Measurements from ENCODE around the gene IL12RB1.

DNA sequence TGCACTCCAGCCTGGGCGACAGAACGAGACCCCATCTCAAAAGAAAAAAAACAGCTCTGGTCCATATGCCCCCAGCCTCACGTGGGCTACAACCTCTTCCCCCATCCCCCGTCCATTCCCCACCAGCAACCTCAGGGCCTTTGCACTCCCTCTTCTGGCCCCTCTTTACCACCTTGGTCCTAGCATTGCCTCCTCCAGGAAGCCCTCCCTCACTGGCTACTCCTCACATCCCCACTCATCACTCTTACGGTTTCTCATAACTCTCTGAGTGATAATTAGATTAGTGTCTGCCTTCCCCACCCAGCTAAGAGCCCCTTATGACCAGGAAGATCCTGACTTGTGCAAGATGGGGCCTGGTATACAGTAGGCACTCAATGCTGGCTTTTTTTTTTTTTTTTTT is 30.8 kb downstream of the IL12RB1 start:
- TF ChIP-seq, protein P1, sequence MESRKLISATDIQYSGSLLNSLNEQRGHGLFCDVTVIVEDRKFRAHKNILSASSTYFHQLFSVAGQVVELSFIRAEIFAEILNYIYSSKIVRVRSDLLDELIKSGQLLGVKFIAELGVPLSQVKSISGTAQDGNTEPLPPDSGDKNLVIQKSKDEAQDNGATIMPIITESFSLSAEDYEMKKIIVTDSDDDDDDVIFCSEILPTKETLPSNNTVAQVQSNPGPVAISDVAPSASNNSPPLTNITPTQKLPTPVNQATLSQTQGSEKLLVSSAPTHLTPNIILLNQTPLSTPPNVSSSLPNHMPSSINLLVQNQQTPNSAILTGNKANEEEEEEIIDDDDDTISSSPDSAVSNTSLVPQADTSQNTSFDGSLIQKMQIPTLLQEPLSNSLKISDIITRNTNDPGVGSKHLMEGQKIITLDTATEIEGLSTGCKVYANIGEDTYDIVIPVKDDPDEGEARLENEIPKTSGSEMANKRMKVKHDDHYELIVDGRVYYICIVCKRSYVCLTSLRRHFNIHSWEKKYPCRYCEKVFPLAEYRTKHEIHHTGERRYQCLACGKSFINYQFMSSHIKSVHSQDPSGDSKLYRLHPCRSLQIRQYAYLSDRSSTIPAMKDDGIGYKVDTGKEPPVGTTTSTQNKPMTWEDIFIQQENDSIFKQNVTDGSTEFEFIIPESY (IDR thresholded peaks at IDR 0.05): no peak
- TF ChIP-seq CREM (IDR thresholded peaks at IDR 0.05; ENCODE audit: low read depth) (no peak), MYC (IDR thresholded peaks at IDR 0.05; ENCODE audit: insufficient read depth, insufficient read length, insufficient replicate concordance, low read length, severe bottlenecking) (no peak), POLR2AphosphoS5 (IDR thresholded peaks at IDR 0.05; ENCODE audit: low read length) (no peak), HDAC2 (IDR thresholded peaks at IDR 0.05) (no peak), GATAD2B (conservative IDR thresholded peaks at IDR 0.05; ENCODE audit: low read depth) (no peak), CBFB (IDR thresholded peaks at IDR 0.05; ENCODE audit: low read depth) (no peak), IKZF2 (IDR thresholded peaks at IDR 0.05) (no peak), SUZ12 (IDR thresholded peaks at IDR 0.05; ENCODE audit: unreplicated experiment) (no peak), SMC3 (IDR thresholded peaks at IDR 0.05; ENCODE audit: borderline replicate concordance, low read length) (no peak), POLR2A (IDR thresholded peaks at IDR 0.05; ENCODE audit: low read depth, low read length) (no peak)
- TF ChIP-seq, protein P2, sequence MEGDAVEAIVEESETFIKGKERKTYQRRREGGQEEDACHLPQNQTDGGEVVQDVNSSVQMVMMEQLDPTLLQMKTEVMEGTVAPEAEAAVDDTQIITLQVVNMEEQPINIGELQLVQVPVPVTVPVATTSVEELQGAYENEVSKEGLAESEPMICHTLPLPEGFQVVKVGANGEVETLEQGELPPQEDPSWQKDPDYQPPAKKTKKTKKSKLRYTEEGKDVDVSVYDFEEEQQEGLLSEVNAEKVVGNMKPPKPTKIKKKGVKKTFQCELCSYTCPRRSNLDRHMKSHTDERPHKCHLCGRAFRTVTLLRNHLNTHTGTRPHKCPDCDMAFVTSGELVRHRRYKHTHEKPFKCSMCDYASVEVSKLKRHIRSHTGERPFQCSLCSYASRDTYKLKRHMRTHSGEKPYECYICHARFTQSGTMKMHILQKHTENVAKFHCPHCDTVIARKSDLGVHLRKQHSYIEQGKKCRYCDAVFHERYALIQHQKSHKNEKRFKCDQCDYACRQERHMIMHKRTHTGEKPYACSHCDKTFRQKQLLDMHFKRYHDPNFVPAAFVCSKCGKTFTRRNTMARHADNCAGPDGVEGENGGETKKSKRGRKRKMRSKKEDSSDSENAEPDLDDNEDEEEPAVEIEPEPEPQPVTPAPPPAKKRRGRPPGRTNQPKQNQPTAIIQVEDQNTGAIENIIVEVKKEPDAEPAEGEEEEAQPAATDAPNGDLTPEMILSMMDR (IDR thresholded peaks at IDR 0.05 in 2 of 3, conservative IDR thresholded peaks at IDR 0.05 in 1 of 3; ENCODE audit: control insufficient read depth in 2 of 3, extremely low read depth in 1 of 3, insufficient read depth in 1 of 3, low read depth in 3 of 3, low read length in 3 of 3): no peak
- TF ChIP-seq, protein P3, sequence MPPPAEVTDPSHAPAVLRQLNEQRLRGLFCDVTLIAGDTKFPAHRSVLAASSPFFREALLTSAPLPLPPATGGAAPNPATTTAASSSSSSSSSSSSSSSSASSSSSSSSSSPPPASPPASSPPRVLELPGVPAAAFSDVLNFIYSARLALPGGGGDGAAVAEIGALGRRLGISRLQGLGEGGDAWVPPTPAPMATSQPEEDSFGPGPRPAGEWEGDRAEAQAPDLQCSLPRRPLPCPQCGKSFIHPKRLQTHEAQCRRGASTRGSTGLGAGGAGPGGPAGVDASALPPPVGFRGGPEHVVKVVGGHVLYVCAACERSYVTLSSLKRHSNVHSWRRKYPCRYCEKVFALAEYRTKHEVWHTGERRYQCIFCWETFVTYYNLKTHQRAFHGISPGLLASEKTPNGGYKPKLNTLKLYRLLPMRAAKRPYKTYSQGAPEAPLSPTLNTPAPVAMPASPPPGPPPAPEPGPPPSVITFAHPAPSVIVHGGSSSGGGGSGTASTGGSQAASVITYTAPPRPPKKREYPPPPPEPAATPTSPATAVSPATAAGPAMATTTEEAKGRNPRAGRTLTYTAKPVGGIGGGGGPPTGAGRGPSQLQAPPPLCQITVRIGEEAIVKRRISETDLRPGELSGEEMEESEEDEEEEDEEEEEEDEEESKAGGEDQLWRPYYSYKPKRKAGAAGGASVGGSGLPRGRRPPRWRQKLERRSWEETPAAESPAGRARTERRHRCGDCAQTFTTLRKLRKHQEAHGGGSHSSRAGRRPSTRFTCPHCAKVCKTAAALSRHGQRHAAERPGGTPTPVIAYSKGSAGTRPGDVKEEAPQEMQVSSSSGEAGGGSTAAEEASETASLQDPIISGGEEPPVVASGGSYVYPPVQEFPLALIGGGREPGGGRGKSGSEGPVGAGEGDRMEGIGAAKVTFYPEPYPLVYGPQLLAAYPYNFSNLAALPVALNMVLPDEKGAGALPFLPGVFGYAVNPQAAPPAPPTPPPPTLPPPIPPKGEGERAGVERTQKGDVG (CRISPR knock-in tag; IDR thresholded peaks at IDR 0.05): no peak

Measured in GM12878 (cell line).